HG02763 (cell line): Measurements from ENCODE around the gene IGFLR1.
"Not testable (repeated sequence)": the region's sequence is repeated elsewhere in the genome, so short reads cannot be mapped to it uniquely, and the experiment has no call there.

Experiments
- ATAC-seq: cut with Tn5 transposase; IDR thresholded peaks from one replicate; pipeline ENCODE4 v1.9.1; 2021; ENCODE audit warnings: mild to moderate bottlenecking, moderate library complexity; ENCODE audit not compliant: unreplicated experiment

The IGFLR1 gene

GRCh38 chr19:35777086-35777841 is 35.0 kb upstream of the IGFLR1 start:
- no peak for ATAC-seq

DNA sequence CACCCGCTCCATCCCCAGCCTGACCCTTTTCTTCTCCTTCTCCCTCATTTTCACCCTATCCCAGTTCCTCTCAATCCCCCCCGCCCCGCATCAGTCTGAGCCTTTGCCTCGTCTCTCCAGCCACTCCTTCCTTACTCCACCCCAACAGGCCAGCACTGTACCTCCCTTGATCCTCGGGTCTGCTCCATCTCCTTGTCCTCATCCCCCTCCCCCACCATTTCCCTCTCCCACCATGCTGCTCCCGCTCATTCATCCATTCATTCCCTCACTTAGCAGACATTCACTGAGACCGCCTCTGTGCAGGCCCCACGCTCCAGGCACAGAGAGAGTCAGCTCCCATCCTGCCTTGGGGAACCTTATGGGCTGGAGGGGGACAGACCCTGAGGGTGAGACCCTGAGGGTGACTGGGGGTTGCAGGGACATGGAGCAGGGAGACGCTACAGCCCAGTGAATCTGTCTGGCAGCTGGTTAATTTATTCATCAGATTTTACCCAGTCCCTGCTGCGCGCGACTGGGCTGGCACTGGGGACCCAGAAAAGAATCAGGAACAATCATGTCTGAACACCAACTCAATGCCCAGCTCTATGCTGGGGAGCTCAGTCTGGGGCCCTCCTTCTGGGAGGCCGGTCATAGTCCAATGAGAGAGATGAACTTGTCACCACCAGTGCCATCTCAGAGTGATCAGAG is 34.0 kb upstream of the IGFLR1 start:
- ATAC-seq, result no peak

GRCh38 chr19:35775298-35776101 is 33.2 kb upstream of the IGFLR1 start, which contains the start of gene ARHGAP33:
Gene ARHGAP33 (plus strand): TSS chr19:35775564. CDS start chr19:35775659, 95 bp downstream.
- peak; percentile 95 for ATAC-seq

DNA sequence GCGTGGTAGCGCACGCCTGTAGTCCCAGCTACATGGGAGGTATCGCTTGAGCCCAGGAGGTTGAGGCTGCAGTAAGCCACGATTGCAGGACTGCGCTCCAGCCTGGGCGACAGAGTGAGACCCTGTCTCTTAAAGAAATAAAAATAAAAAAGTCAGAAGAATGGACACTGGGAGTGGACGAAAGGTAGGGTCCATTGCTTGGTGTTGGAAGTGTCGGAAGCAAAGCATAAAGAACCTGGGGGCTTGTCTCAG is 32.7 kb upstream of the IGFLR1 start:
- no peak for ATAC-seq

GRCh38 chr19:35774274-35775045 is 32.2 kb upstream of the IGFLR1 start:
- no peak for ATAC-seq

DNA sequence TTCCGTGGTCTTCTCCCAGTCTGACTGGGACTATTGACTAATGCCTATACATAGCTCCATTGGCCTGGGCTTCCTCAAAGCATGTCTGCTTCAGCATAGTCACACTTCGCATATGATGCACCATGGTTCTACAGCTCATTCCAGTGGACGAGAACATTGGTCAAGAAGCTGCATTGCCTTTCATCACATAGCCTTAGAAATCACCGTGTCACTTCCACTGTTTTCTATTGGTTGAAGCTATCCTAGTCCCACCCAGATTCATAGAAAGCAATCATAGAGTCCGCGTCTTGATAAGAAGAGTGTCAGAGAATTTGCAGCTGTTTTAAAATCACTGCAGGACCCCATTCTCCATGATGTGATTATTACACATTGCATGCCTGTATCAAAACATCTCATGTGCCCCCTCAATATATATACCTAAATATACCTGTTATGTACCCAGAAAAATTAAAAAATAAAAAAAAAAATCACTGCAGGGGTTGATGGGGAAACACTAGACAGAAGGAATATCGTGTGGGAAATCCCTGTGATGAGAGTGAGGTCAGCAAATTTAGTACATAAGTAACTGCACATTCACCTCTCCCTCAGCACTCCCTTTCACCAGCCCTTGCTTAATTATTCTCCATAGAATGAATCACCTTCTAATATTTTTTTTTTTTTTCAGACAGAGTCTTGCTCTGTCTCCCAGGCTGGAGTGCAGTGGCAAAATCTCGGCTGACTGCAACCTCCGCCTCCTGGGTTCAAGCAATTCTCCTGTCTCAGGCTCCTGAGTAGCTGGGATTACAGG is 31.0 kb upstream of the IGFLR1 start:
- ATAC-seq, result no peak

GRCh38 chr19:35772362-35772761 is 30.1 kb upstream of the IGFLR1 start:
- ATAC-seq, result not testable (repeated sequence)

- no peak for ATAC-seq
Measured at GRCh38 chr19:35768082-35768421, 25.8 kb upstream of the IGFLR1 start.

DNA sequence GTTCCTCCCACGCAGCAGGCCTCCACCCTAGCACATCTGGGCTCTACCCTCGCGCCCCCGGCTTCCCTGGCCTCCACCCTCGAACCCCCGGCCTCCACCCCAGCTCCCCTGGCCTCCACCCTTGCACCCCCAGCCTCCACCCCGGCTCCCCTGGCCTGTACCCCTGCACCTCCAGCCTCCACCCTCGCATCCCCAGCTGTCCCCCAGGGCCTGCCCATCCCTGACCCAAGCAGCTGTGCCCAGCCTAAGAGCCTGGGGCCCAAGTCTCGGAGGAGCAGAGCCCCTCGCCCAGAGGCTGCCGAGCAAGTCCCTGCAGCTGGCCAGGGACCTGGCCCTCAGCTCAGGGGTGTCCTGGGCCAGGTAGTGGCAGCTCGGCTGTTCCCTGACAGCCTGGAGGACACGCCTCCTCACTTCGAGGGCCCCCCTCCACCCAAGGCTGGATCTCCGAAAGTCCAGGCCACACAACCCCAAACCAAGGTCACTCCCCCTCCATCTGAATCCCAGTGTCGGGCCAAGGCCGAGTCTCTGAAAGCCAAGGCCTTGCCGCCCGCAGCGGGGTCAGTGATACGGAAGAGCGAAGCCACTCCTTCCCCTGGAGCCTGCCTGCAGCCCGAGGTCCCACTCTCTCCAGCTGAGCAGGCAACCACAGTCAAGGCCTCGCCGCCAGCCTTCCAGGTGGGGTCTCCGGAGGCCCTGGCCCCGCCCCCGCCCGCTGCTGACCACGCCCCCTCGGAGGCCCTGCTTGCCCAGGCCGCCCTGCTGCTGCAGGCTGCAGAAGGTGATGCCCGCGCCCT is 25.2 kb upstream of the IGFLR1 start:
- no peak for ATAC-seq

- no peak for ATAC-seq
Measured at GRCh38 chr19:35766571-35767104, 24.4 kb upstream of the IGFLR1 start.

GRCh38 chr19:35764432-35765315 is 22.4 kb upstream of the IGFLR1 start:
- ATAC-seq, result no peak

DNA sequence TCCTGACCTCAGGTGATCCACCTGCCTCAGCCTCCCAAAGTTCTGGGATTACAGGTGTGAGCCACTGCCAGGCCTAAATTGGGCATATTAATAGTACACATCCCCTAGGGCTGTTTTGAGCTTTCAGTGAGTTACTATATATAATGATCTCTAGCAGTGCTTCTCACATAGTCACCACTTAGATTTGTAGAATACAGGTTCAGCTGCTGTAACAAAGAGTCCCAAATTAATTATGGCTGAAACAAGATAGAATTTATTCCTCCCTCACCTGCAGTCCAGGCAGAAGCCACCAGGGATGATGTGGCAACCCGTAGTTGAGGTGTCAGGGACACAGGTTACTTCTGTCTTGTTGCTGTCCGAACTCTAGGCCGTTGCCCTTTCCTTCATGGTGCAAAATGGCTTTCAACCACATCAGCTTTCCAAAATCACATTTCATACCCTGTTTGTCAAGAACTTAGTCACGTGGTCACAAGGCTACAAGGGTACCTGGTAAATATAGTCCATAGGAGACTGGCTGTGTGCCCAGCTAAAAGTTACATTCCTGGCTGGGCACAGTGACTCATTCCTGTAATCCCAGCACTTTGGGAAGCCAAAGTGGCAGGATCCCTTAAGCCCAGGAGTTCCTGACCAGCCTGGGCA is 18.6 kb upstream of the IGFLR1 start:
- no peak for ATAC-seq

DNA sequence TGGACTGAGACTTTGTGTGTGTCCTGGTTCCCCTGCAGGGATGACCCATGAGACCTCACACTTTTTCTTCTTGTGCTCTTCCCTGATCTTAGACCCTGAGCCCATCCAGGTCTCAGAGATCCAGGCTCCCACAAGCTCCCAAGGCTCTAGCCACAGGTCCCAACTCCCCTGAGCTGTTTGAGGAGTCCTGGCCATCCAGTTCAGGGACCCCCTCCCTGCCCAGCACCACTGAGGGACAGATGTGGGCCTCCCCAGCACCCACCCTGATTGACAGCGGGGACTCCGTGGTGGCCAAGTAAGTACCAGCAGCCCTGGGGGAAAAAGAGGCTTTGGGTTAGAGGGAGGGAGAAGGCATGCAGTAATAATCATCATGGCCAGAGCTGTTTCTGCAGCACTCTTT is 17.4 kb upstream of the IGFLR1 start:
- ATAC-seq, result no peak

DNA sequence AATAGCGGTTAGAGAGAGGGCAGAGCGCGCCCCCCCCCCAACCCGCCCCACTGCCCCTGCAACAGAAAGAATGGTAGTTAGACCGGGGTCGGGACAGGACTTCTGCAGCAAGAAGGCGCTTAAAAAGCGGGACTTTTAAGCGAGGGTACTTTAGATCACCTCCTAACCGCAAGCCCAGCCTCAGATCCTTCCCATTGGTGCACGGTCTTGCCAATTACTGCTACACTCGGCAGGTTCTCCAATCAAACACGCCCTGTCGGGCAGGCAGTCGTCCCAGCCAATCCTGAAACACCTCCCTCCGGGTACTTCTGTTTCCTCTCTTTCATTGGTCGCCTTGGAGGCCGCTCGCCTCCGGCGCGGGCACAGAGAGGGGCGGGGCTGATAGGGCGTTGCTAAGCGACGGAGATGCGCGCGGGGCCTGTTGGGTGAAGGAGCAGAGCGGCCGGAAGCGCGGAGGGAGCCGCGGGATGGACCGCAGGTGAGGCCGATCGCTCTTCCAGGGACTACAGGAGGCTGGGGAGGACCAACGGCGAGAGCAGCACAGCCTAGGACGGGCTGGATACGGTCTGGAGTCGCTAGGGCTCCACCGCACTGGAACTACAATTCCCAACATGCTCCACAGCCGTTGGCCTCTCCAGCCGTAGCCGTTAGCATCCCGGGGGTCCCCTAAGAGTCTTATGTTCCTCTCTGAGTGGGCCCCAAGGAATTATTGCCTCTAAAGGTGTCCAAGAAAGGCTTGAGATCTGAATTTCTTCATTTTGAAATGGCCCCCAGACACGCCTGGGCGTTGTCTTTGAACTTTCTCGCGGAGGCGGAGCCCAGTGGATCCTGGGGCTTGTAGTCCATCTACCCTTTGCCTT is 15.7 kb upstream of the IGFLR1 start, which contains the start of gene PROSER3:
PROSER3 (plus strand) TSS at position 428 of the 860 bp plus-strand sequence; CDS start at position 468, 40 bp downstream.
- peak; percentile 95 for ATAC-seq

DNA sequence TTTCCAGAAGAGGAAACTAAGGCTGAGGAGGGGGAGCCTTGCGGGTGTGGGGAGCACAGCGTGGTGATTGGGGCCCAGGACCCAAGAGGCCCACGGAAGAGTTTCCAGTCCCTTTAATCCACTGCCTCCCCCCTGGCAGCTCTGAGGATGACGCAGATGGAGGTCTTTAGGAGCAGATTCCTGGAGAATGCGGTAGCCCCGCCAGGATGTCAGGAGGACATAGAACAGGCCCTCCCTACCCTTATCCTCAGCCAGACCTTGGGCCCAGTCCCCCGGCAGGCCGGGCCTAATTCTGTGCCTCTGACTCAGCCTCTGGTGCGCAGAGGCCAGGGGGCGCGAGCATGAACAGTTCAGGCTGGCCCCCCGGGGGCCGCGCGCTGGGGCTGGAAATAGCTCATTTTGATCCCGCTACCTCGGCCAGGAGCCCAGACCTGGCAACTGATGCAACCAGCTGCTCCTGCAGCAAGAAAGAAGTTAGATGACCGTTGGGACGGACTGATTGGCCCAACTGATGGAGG is 15.0 kb upstream of the IGFLR1 start:
- no peak for ATAC-seq

GRCh38 chr19:35756377-35757230 is 14.4 kb upstream of the IGFLR1 start, which contains the start of gene HSPB6:
Gene HSPB6 (minus strand): TSS chr19:35757029. CDS start chr19:35757008, 21 bp downstream.
- ATAC-seq, result no peak
